Measurements from ENCODE around the gene CSNK1G3.

DNA sequence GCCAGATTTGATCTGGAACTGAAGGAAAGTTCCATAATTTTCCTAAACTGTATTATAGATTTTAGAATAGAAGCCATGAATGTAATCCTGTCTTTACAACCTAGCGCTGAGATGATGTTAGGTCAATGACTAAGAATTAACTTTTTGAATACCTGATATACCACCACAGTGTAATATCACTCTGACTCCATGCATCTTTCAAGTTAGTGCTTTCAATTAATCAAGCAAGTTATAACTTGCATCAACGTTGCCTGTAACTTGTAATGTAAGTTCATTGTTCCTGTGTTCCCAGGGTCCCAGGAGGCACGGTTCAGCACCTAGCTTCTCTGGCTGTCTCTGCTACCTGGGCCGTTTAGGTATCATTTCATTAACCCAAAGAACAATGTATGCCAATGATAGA is 139.3 kb downstream of the CSNK1G3 start:
- TF ChIP-seq, protein P1, sequence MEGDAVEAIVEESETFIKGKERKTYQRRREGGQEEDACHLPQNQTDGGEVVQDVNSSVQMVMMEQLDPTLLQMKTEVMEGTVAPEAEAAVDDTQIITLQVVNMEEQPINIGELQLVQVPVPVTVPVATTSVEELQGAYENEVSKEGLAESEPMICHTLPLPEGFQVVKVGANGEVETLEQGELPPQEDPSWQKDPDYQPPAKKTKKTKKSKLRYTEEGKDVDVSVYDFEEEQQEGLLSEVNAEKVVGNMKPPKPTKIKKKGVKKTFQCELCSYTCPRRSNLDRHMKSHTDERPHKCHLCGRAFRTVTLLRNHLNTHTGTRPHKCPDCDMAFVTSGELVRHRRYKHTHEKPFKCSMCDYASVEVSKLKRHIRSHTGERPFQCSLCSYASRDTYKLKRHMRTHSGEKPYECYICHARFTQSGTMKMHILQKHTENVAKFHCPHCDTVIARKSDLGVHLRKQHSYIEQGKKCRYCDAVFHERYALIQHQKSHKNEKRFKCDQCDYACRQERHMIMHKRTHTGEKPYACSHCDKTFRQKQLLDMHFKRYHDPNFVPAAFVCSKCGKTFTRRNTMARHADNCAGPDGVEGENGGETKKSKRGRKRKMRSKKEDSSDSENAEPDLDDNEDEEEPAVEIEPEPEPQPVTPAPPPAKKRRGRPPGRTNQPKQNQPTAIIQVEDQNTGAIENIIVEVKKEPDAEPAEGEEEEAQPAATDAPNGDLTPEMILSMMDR (IDR thresholded peaks at IDR 0.05) = no peak
- no peak for TF ChIP-seq POLR2A (IDR thresholded peaks at IDR 0.05)
